A673 (cell line): ENCODE data around the gene LDB3. TPM values are rescaled to one million over a fixed set of nuclear protein-coding genes. Genes with fewer than 3 reads are reported as not detected.

ENCODE experiments used
- BruUV-seq: library from RNA; stranded (reverse); fragments of 400-500 nt; replicated peaks from 2 replicates; lab custom pipeline; 2021; lab: Mats Ljungman, UMichigan
- CTCF ChIA-PET: fragments of 300-600 bp; sonication (Branson Sonifier 250); formaldehyde crosslinking; loops from one replicate; lab custom pipeline; 2022; ENCODE audit warnings: antibody characterized with exemption; lab: Charles Lee
- POLR2A ChIA-PET: fragments of 300-600 bp; sonication (Branson Sonifier 250); formaldehyde crosslinking; loops from one replicate; lab custom pipeline; 2022; ENCODE audit warnings: antibody characterized with exemption; ENCODE audit not compliant: low non-redundant PET; lab: Charles Lee
- DNase-seq: peaks from one replicate; pipeline ENCODE4 v3.0.0-alpha.2; 2015; ENCODE audit warnings: low spot score
- H3K27ac ChIP-seq: fragments of 200-600 bp; sonication (generic); 2 replicates; pipeline ENCODE4 v1.5.1; 2016; ENCODE audit warnings: mixed run types, low read depth, mild to moderate bottlenecking, mixed read lengths, antibody characterized with exemption, low read length; ENCODE audit not compliant: poor library complexity, severe bottlenecking
- H3K27me3 ChIP-seq: fragments of 200-600 bp; sonication (generic); replicated peaks from 2 replicates; pipeline ENCODE4 v1.6.1; 2017; ENCODE audit warnings: mixed run types, low read depth, mild to moderate bottlenecking, mixed read lengths, antibody characterized with exemption, low read length; ENCODE audit not compliant: insufficient read depth, poor library complexity
- H3K36me3 ChIP-seq: fragments of 200-600 bp; sonication (generic); 2 replicates; pipeline ENCODE4 v1.6.1; 2016; ENCODE audit warnings: mixed run types, mild to moderate bottlenecking, mixed read lengths, antibody characterized with exemption, low read length; ENCODE audit not compliant: insufficient read depth, poor library complexity, severe bottlenecking
- H3K4me1 ChIP-seq: fragments of 200-600 bp; sonication (generic); 2 replicates; pipeline ENCODE4 v1.6.1; 2017; ENCODE audit warnings: mixed run types, mild to moderate bottlenecking, mixed read lengths, antibody characterized with exemption, low read length; ENCODE audit not compliant: insufficient read depth, poor library complexity, severe bottlenecking
- H3K4me3 ChIP-seq: fragments of 200-600 bp; sonication (generic); 2 replicates; pipeline ENCODE4 v1.5.1; 2016; ENCODE audit warnings: low read depth, mixed run types, mild to moderate bottlenecking, mixed read lengths, low read length; ENCODE audit not compliant: poor library complexity, severe bottlenecking
- H3K9me3 ChIP-seq: fragments of 200-600 bp; sonication (generic); 2 replicates; pipeline ENCODE4 v1.6.1; 2016; ENCODE audit warnings: mixed run types, low read depth, mild to moderate bottlenecking, mixed read lengths, antibody characterized with exemption, low read length; ENCODE audit not compliant: poor library complexity, severe bottlenecking
- EZH2 ChIP-seq: fragments of 200-600 bp; sonication (generic); IDR thresholded peaks from 2 replicates; pipeline ENCODE4 v1.6.1; 2017; ENCODE audit warnings: borderline replicate concordance, low read depth, mild to moderate bottlenecking, mixed read lengths, antibody characterized with exemption, low read length; ENCODE audit not compliant: poor library complexity, severe bottlenecking
- intact Hi-C: fragments of 100-400 bp; cut with micrococcal nuclease; formaldehyde crosslinking; loops from one replicate; pipeline ENCODE4 v1.10.0; 2022; ENCODE audit not compliant: unreplicated experiment
- total RNA-seq: library from RNA; stranded (reverse); gene quantifications from 2 replicates; pipeline ENCODE4 v1.2.3, GENCODE V29; 2021
- TF ChIP-seq, protein P1 (sequence below): fragments of 300-800, 200-600 bp; sonication (generic); conservative IDR thresholded peaks from 2 replicates; pipeline ENCODE4 v1.5.1; 2017; ENCODE audit warnings: low read depth, mild to moderate bottlenecking, antibody characterized with exemption, low read length, moderate library complexity, mixed read lengths

LDB3 gene
- total RNA-seq, 1 experiment from 2014 or later = 0.34 TPM

DNA sequence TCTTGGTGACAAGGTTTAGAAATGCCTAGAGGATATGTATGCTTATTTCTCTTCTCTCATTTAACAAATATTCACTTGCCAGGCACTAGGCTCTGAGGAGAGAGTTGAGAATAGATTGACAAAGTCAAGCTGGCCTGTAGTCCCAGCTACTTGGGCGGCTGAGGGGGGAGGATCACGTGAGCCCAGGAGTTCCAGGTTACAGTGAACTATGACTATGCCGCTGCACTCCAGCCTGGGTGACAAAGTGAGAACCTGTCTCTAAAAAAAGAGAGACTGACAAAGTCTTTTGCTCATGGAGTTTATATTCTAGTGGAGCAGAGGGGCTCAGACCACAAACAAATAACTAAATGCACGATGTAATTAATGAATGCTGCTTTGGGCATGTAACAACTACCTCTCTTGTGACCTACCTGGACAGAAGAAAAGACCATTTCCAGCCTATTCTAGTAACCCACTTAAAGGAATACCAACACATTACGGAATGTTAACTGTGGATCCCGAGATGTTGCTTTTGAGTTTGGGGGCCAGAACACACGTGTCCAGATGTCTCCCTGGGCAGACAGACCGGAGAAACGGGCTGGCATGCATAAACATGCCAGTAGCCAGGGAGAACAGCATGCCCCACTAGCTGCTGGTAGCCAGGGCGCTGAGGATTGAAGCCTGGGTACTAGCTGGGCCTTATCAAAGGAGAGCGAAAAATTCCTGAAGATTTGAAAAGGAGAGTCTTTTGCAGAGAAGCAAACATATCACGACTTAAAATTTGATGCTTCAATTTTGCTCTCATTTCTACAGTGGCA is 85.5 kb downstream of the LDB3 start:
- no peak for TF ChIP-seq EZH2
- TF ChIP-seq, protein P1, sequence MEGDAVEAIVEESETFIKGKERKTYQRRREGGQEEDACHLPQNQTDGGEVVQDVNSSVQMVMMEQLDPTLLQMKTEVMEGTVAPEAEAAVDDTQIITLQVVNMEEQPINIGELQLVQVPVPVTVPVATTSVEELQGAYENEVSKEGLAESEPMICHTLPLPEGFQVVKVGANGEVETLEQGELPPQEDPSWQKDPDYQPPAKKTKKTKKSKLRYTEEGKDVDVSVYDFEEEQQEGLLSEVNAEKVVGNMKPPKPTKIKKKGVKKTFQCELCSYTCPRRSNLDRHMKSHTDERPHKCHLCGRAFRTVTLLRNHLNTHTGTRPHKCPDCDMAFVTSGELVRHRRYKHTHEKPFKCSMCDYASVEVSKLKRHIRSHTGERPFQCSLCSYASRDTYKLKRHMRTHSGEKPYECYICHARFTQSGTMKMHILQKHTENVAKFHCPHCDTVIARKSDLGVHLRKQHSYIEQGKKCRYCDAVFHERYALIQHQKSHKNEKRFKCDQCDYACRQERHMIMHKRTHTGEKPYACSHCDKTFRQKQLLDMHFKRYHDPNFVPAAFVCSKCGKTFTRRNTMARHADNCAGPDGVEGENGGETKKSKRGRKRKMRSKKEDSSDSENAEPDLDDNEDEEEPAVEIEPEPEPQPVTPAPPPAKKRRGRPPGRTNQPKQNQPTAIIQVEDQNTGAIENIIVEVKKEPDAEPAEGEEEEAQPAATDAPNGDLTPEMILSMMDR = no peak
- no peaks in the 10 kb centered on the region for H3K9me3 ChIP-seq
- DNase-seq = no peak
- ChIA-PET POLR2A (interaction anchor here (0.6 kb wide), 2 partner anchors 20 to 130 kb away, joined by 7 to 10 read pairs; no protein-coding TSS in a partner anchor), CTCF (no interaction called here)
- intact Hi-C loops = no loop called here
- H3K27me3 ChIP-seq = no peaks in the 10 kb centered on the region
- BruUV-seq = no TSS peak
- H3K4me3 ChIP-seq = peak overlapping the region; percentile 93
- H3K36me3 ChIP-seq = no peaks in the 10 kb centered on the region
- H3K4me1 ChIP-seq = peaks cover 44% of the 10 kb centered on the region
- peak overlapping the region; percentile 52 for H3K27ac ChIP-seq

DNA sequence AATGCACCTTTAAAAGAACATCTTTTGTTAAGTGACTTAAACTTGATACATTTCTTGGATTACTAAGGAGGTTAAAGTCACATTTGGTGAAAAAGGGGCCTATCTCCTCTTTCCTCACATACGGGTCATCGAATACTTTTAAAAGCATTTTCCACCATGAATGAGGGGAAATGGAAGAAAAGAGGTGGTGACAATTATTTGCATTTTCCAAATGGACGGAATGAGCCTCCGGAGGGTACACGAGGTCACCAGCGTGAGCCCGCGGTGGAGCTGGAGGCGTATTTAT is 87.1 kb downstream of the LDB3 start:
- ChIA-PET CTCF (no interaction called here), POLR2A (no interaction called here)
- H3K4me1 ChIP-seq = peaks cover 39% of the 10 kb centered on the region
- peak overlapping the region; percentile 97 for H3K27ac ChIP-seq
- H3K27me3 ChIP-seq = no peaks in the 10 kb centered on the region
- TF ChIP-seq, protein P1 = no peak
- TF ChIP-seq EZH2 = no peak
- H3K4me3 ChIP-seq = peak overlapping the region; percentile 93
- intact Hi-C loops = loop anchor here (5.0 kb wide), 1 partner anchor 132 kb away; no protein-coding TSS in a partner anchor
- H3K9me3 ChIP-seq = no peaks in the 10 kb centered on the region
- DNase-seq = no peak
- no TSS peak for BruUV-seq
- peaks cover under 1% of the 10 kb centered on the region for H3K36me3 ChIP-seq

DNA sequence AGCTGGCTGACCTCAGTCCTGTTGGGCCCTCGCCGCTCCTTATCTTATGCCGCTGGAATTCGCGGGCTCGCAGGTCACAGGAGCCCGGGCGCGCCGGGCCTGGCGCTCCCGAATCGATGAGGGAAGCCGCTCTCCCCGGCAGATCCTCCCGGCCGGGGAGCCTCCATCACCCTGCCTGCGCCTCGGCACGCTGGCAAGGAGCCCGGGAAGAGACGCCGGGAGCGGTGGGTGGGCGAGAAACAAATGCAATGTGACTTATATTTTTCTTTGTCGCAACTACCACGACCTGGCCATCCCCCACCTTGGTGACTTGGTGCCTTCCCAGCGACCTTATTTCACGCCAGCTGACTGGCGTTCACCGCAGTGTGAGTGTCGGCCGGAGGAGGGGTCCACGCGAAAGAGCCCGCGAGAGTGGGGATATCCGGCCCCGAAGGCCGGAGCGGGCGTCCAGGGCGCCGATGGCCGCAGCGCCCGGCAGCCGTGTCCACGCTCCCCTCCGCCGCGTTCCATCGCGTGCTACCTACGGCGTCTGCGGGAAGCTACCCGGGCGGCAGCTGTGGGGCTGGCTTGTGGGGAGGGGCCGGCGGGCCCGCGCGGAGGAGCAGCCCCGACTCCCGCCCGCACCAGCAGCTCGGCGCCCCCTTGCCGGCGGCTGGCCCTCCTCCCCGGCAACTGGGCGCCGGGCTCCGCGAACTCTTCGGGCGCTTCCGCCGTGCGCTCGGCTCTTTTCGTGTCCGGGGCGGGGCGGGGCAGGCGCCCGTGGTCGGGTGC is 87.6 kb downstream of the LDB3 start:
- BruUV-seq = no TSS peak
- peak overlapping the region; percentile 93 for H3K4me3 ChIP-seq
- no peaks in the 10 kb centered on the region for H3K9me3 ChIP-seq
- TF ChIP-seq EZH2 = no peak
- TF ChIP-seq, protein P1 = no peak
- H3K27me3 ChIP-seq = no peaks in the 10 kb centered on the region
- CTCF ChIA-PET = no interaction called here
- POLR2A ChIA-PET = interaction anchor here (0.6 kb wide), 1 partner anchor 211 kb away, joined by 3 read pairs; no protein-coding TSS in a partner anchor
- peak; percentile 98 for DNase-seq
- H3K4me1 ChIP-seq = peaks cover 45% of the 10 kb centered on the region
- intact Hi-C loops = loop anchor here (2.0 to 5.0 kb wide), 2 partner anchors 43 to 131 kb away; no protein-coding TSS in a partner anchor
- H3K27ac ChIP-seq = peak overlapping the region; percentile 97
- peaks cover 5% of the 10 kb centered on the region for H3K36me3 ChIP-seq
